Activated naive CD4-positive, alpha-beta T cell treated with anti-CD3 and anti-CD28 coated beads for 36 hours (primary cell): ENCODE measurements around the gene OR10D3. TPM values are rescaled to one million over a fixed set of nuclear protein-coding genes. Genes with fewer than 3 reads are reported as not detected.

Source experiments
- CTCF ChIA-PET: fragments of 350-600 bp; sonication (Branson Sonifier 250); formaldehyde crosslinking; loops from one replicate; lab custom pipeline; 2021; ENCODE audit warnings: antibody characterized with exemption; lab: Charles Lee
- DNase-seq: peaks from one replicate; pipeline ENCODE4 v3.0.0-alpha.2; 2020
- H3K27ac Mint-ChIP-seq: one replicate; pipeline ENCODE4 v1.8.0; 2021; ENCODE audit warnings: mild to moderate bottlenecking, mixed read lengths
- H3K27me3 Mint-ChIP-seq: one replicate; pipeline ENCODE4 v1.8.0; 2021; ENCODE audit warnings: low read depth, mixed read lengths
- H3K36me3 Mint-ChIP-seq: one replicate; pipeline ENCODE4 v1.8.0; 2021; ENCODE audit warnings: low read depth, mixed read lengths
- H3K4me1 Mint-ChIP-seq: one replicate; pipeline ENCODE4 v1.8.0; 2021; ENCODE audit warnings: low read depth, mixed read lengths
- H3K4me3 Mint-ChIP-seq: one replicate; pipeline ENCODE4 v1.8.0; 2021; ENCODE audit warnings: mild to moderate bottlenecking, moderate library complexity, mixed read lengths
- H3K9me3 Mint-ChIP-seq: one replicate; pipeline ENCODE4 v1.8.0; 2021; ENCODE audit warnings: mixed read lengths
- intact Hi-C: fragments of 100-400 bp; cut with micrococcal nuclease; formaldehyde crosslinking; loops from one replicate; pipeline ENCODE4 v1.15.1; 2023
- total RNA-seq, 2 experiments: library from RNA; stranded (reverse); gene quantifications; one replicate each; pipeline ENCODE4 v1.2.3, GENCODE V29; 2021

The OR10D3 gene
- total RNA-seq, 2 experiments from 2014 or later: not detected

GRCh38 chr11:124198897-124199296 is 15.8 kb downstream of the OR10D3 start:
- H3K27ac Mint-ChIP-seq: no peak overlapping the region
- no peaks in the 10 kb centered on the region for H3K9me3 Mint-ChIP-seq
- no peaks in the 10 kb centered on the region for H3K4me1 Mint-ChIP-seq
- CTCF ChIA-PET: interaction anchor here (3.3 kb wide), 1 partner anchor 130 kb away, joined by 14 read pairs; no protein-coding TSS in a partner anchor
- H3K27me3 Mint-ChIP-seq: peaks cover 7% of the 10 kb centered on the region
- no peak for DNase-seq
- intact Hi-C loops: loop anchor here (5.0 kb wide), 1 partner anchor 452 kb away; no protein-coding TSS in a partner anchor
- H3K36me3 Mint-ChIP-seq: no peaks in the 10 kb centered on the region
- no peak overlapping the region for H3K4me3 Mint-ChIP-seq

- Mint-ChIP-seq H3K4me3 (no peak overlapping the region), H3K27me3 (peaks cover 7% of the 10 kb centered on the region), H3K36me3 (no peaks in the 10 kb centered on the region), H3K4me1 (no peaks in the 10 kb centered on the region), H3K9me3 (no peaks in the 10 kb centered on the region), H3K27ac (no peak overlapping the region)
- DNase-seq: no peak
- intact Hi-C loops: loop anchor here (5.0 kb wide), 1 partner anchor 452 kb away; no protein-coding TSS in a partner anchor
- CTCF ChIA-PET: no interaction called here
These were observed 16.6 kb downstream of the OR10D3 start for GRCh38 chr11:124199702-124200101.

- Mint-ChIP-seq H3K27ac (no peak overlapping the region), H3K36me3 (no peaks in the 10 kb centered on the region), H3K9me3 (no peaks in the 10 kb centered on the region), H3K27me3 (peaks cover 3% of the 10 kb centered on the region), H3K4me1 (no peaks in the 10 kb centered on the region), H3K4me3 (no peak overlapping the region)
- DNase-seq: no peak
- intact Hi-C loops: no loop called here
- CTCF ChIA-PET: interaction anchor here (0.6 kb wide), 1 partner anchor 1536 kb away, joined by 3 read pairs; no protein-coding TSS in a partner anchor
These were observed 17.5 kb downstream of the OR10D3 start for GRCh38 chr11:124200671-124201070.

GRCh38 chr11:124202951-124203350 is 19.8 kb downstream of the OR10D3 start:
- Mint-ChIP-seq H3K4me3 (no peak overlapping the region), H3K36me3 (no peaks in the 10 kb centered on the region), H3K27ac (no peak overlapping the region), H3K9me3 (no peaks in the 10 kb centered on the region), H3K27me3 (peaks cover 2% of the 10 kb centered on the region), H3K4me1 (no peaks in the 10 kb centered on the region)
- intact Hi-C loops: no loop called here
- CTCF ChIA-PET: interaction anchor here (1.0 kb wide), 1 partner anchor 131 kb away, joined by 4 read pairs; no protein-coding TSS in a partner anchor
- DNase-seq: no peak

GRCh38 chr11:124204008-124204407 is 20.9 kb downstream of the OR10D3 start:
- no peak for DNase-seq
- no peaks in the 10 kb centered on the region for H3K4me1 Mint-ChIP-seq
- no peaks in the 10 kb centered on the region for H3K9me3 Mint-ChIP-seq
- no peak overlapping the region for H3K27ac Mint-ChIP-seq
- no peaks in the 10 kb centered on the region for H3K27me3 Mint-ChIP-seq
- intact Hi-C loops: no loop called here
- no peaks in the 10 kb centered on the region for H3K36me3 Mint-ChIP-seq
- CTCF ChIA-PET: no interaction called here
- H3K4me3 Mint-ChIP-seq: no peak overlapping the region

GRCh38 chr11:124207102-124207792 is 24.1 kb downstream of the OR10D3 start:
- no peaks in the 10 kb centered on the region for H3K4me1 Mint-ChIP-seq
- H3K9me3 Mint-ChIP-seq: no peaks in the 10 kb centered on the region
- H3K4me3 Mint-ChIP-seq: no peak overlapping the region
- intact Hi-C loops: no loop called here
- H3K27ac Mint-ChIP-seq: no peak overlapping the region
- no peaks in the 10 kb centered on the region for H3K27me3 Mint-ChIP-seq
- no peak for DNase-seq
- no peaks in the 10 kb centered on the region for H3K36me3 Mint-ChIP-seq
- CTCF ChIA-PET: no interaction called here

- intact Hi-C loops: no loop called here
These were observed 26.7 kb downstream of the OR10D3 start for GRCh38 chr11:124209824-124210357.

GRCh38 chr11:124210421-124210820 is 27.3 kb downstream of the OR10D3 start:
- intact Hi-C loops: no loop called here
- Mint-ChIP-seq H3K27me3 (peaks cover 2% of the 10 kb centered on the region), H3K36me3 (no peaks in the 10 kb centered on the region), H3K9me3 (no peaks in the 10 kb centered on the region), H3K27ac (no peak overlapping the region), H3K4me3 (no peak overlapping the region), H3K4me1 (no peaks in the 10 kb centered on the region)
- CTCF ChIA-PET: no interaction called here
- DNase-seq: no peak

More at GRCh38 chr11:124209824-124210357, 26.7 kb downstream of the OR10D3 start:
- CTCF ChIA-PET: no interaction called here
- no peaks in the 10 kb centered on the region for H3K36me3 Mint-ChIP-seq
- H3K4me3 Mint-ChIP-seq: no peak overlapping the region
- no peaks in the 10 kb centered on the region for H3K27me3 Mint-ChIP-seq
- no peaks in the 10 kb centered on the region for H3K9me3 Mint-ChIP-seq
- H3K4me1 Mint-ChIP-seq: no peaks in the 10 kb centered on the region
- H3K27ac Mint-ChIP-seq: no peak overlapping the region
- no peak for DNase-seq

- no peak for DNase-seq
- intact Hi-C loops: no loop called here
- Mint-ChIP-seq H3K27me3 (peaks cover 3% of the 10 kb centered on the region), H3K36me3 (no peaks in the 10 kb centered on the region), H3K27ac (no peak overlapping the region), H3K4me1 (no peaks in the 10 kb centered on the region), H3K9me3 (no peaks in the 10 kb centered on the region), H3K4me3 (no peak overlapping the region)
- CTCF ChIA-PET: no interaction called here
These were observed 28.2 kb downstream of the OR10D3 start for GRCh38 chr11:124211321-124211720.

GRCh38 chr11:124214027-124214426 is 30.9 kb downstream of the OR10D3 start:
- Mint-ChIP-seq H3K27me3 (peaks cover 3% of the 10 kb centered on the region), H3K4me1 (no peaks in the 10 kb centered on the region), H3K9me3 (no peaks in the 10 kb centered on the region)

GRCh38 chr11:124219126-124219525 is 36.0 kb downstream of the OR10D3 start:
- peaks cover 6% of the 10 kb centered on the region for H3K27me3 Mint-ChIP-seq
- DNase-seq: no peak

More at GRCh38 chr11:124214027-124214426, 30.9 kb downstream of the OR10D3 start:
- intact Hi-C loops: no loop called here
- Mint-ChIP-seq H3K27ac (no peak overlapping the region), H3K4me3 (no peak overlapping the region), H3K36me3 (no peaks in the 10 kb centered on the region)
- CTCF ChIA-PET: no interaction called here
- DNase-seq: no peak

GRCh38 chr11:124222407-124222806 is 39.3 kb downstream of the OR10D3 start:
- Mint-ChIP-seq H3K36me3 (no peaks in the 10 kb centered on the region), H3K27ac (no peak overlapping the region), H3K9me3 (no peaks in the 10 kb centered on the region), H3K4me1 (no peaks in the 10 kb centered on the region), H3K4me3 (no peak overlapping the region), H3K27me3 (peaks cover 11% of the 10 kb centered on the region)
- CTCF ChIA-PET: no interaction called here
- DNase-seq: no peak
- intact Hi-C loops: no loop called here

More at GRCh38 chr11:124219126-124219525, 36.0 kb downstream of the OR10D3 start:
- Mint-ChIP-seq H3K9me3 (no peaks in the 10 kb centered on the region), H3K4me1 (no peaks in the 10 kb centered on the region), H3K27ac (no peak overlapping the region), H3K36me3 (no peaks in the 10 kb centered on the region), H3K4me3 (no peak overlapping the region)
- CTCF ChIA-PET: interaction anchor here (1.0 kb wide), 1 partner anchor 11 kb away, joined by 5 read pairs; no protein-coding TSS in a partner anchor
- intact Hi-C loops: no loop called here
